Naive thymus-derived CD4-positive, alpha-beta T cell (primary cell): ENCODE data around the gene TLCD3A. TPM values are rescaled to one million over a fixed set of nuclear protein-coding genes. Genes with fewer than 3 reads are reported as not detected.
A peak's percentile ranks its signal among the peaks of the same experiment; 100 is the strongest.

Experiments used
- ATAC-seq: fragments of 150-1000 bp; cut with Tn5 transposase; 2 replicates; pipeline ENCODE4 v1.10.0; 2021; ENCODE audit warnings: mild to moderate bottlenecking, moderate library complexity
- CTCF ChIA-PET: fragments of 350-600 bp; sonication (Branson Sonifier 250); formaldehyde crosslinking; loops from one replicate; lab custom pipeline; 2021; ENCODE audit warnings: antibody characterized with exemption; lab: Charles Lee
- POLR2A ChIA-PET: fragments of 350-600 bp; sonication (Branson Sonifier 250); formaldehyde crosslinking; loops from one replicate; lab custom pipeline; 2021; ENCODE audit warnings: antibody characterized with exemption, inconsistent platforms; lab: Charles Lee
- DNase-seq, 9 donors: peaks; one replicate each; pipeline versions ENCODE4 v3.0.0 to v3.0.0-alpha.2; 2020 to 2022; ENCODE audit warnings: mixed read lengths in 1 of 9
- H3K27ac ChIP-seq: one replicate; pipeline ENCODE4 v1.7.0; 2013; ENCODE audit warnings: mild to moderate bottlenecking, low read depth, low read length, moderate library complexity
- H3K27me3 ChIP-seq, 2 donors: one replicate each; pipeline ENCODE4 v1.7.0; 2013; ENCODE audit warnings: low read length in 2 of 2, mild to moderate bottlenecking in 2 of 2, moderate library complexity in 2 of 2; ENCODE audit not compliant: control insufficient read depth in 2 of 2, insufficient read depth in 2 of 2
- H3K36me3 ChIP-seq, 3 experiments: 1 replicate in 2 of 3; 2 replicates in 1 of 3; pipeline ENCODE4 v1.7.0; 2013; ENCODE audit warnings: low read length in 3 of 3, mild to moderate bottlenecking in 3 of 3, moderate library complexity in 1 of 3; ENCODE audit not compliant: insufficient read depth in 3 of 3, control insufficient read depth in 2 of 3
- H3K4me1 ChIP-seq, 2 donors: one replicate each; pipeline ENCODE4 v1.7.0; 2013; ENCODE audit warnings: low read length in 2 of 2, mild to moderate bottlenecking in 2 of 2, moderate library complexity in 1 of 2; ENCODE audit not compliant: control insufficient read depth in 2 of 2, insufficient read depth in 2 of 2
- H3K4me3 ChIP-seq: 2 replicates; pipeline ENCODE4 v1.7.0; 2013; ENCODE audit warnings: mild to moderate bottlenecking, low read length
- H3K9me3 ChIP-seq, 3 experiments: 1 replicate in 2 of 3; 2 replicates in 1 of 3; pipeline ENCODE4 v1.7.0; 2013; ENCODE audit warnings: low read length in 3 of 3; ENCODE audit not compliant: control insufficient read depth in 2 of 3
- H3K27ac Mint-ChIP-seq, 9 donors: one replicate each; pipeline ENCODE4 v1.8.0; 2020 to 2022; ENCODE audit warnings: mixed read lengths in 9 of 9, mild to moderate bottlenecking in 8 of 9, moderate library complexity in 5 of 9, inconsistent platforms in 2 of 9
- H3K27me3 Mint-ChIP-seq, 5 donors: one replicate each; pipeline ENCODE4 v1.8.0; 2021 to 2022; ENCODE audit warnings: mixed read lengths in 5 of 5, mild to moderate bottlenecking in 1 of 5
- H3K36me3 Mint-ChIP-seq, 5 donors: one replicate each; pipeline ENCODE4 v1.8.0; 2020 to 2022; ENCODE audit warnings: mixed read lengths in 5 of 5, mild to moderate bottlenecking in 3 of 5, inconsistent platforms in 1 of 5
- H3K4me1 Mint-ChIP-seq, 7 donors: one replicate each; pipeline ENCODE4 v1.8.0; 2020 to 2022; ENCODE audit warnings: mixed read lengths in 7 of 7, mild to moderate bottlenecking in 3 of 7, inconsistent platforms in 1 of 7
- H3K4me3 Mint-ChIP-seq, 10 donors: one replicate each; pipeline ENCODE4 v1.8.0; 2020 to 2022; ENCODE audit warnings: mild to moderate bottlenecking in 10 of 10, mixed read lengths in 10 of 10, moderate library complexity in 6 of 10, inconsistent platforms in 2 of 10
- H3K9me3 Mint-ChIP-seq, 11 donors: one replicate each; pipeline ENCODE4 v1.8.0; 2020 to 2022; ENCODE audit warnings: mixed read lengths in 11 of 11, mild to moderate bottlenecking in 4 of 11, inconsistent platforms in 1 of 11, moderate library complexity in 1 of 11
- intact Hi-C, 2 donors: fragments of 100-400 bp; cut with micrococcal nuclease; formaldehyde crosslinking; loops; one replicate each; pipeline ENCODE4 v1.15.1; 2023
- polyA plus RNA-seq, 2 donors: library from polyadenylated mRNA; unstranded; fragments of 300-500 nt; fragmentation: Illumina TruSeq; gene quantifications; one replicate each; pipeline ENCODE4 v1.2.3, GENCODE V29; 2021
- total RNA-seq, 6 experiments: library from RNA in 5 of 6; stranded (reverse) in 5 of 6; gene quantifications; 1 replicate in 5 of 6; 2 replicates in 1 of 6; pipeline ENCODE4 v1.2.3 and lab custom pipeline; 2021 to 2026

Gene TLCD3A
- total and polyA plus RNA-seq, 7 experiments from 2014 or later, result 0.36 to 21.5 (median 1.0) TPM; not detected in 1

DNA sequence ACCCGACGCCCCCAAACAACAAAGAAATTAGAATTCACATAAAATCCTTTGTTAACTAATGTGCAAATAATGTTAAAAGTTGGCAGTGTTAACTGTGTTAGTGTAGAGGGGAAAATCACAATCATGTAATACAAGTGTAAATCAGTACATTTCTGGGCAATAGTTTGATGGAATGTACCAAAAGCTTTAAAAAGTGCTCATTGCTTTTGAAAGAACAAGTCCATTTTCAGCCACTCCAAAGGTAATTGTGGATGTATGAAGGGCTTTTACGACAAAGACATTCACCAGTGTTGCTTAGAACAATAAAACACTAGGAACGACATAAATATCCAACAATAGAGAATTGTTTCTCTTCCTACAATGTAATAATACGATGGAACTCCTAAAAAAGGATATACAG is 40.6 kb downstream of the TLCD3A start:
- ATAC-seq, result no peak
- Mint-ChIP-seq H3K27ac (no peak overlapping the region), H3K9me3 (no peaks in the 10 kb centered on the region), H3K4me1 (peaks cover 0 to 20% (median 7%) of the 10 kb centered on the region in 7 donors), H3K27me3 (no peaks in the 10 kb centered on the region), H3K36me3 (peaks cover 16 to 68% (median 40%) of the 10 kb centered on the region in 5 donors), H3K4me3 (no peak overlapping the region)
- no peak overlapping the region for H3K27ac ChIP-seq
- H3K4me3 ChIP-seq, result no peak overlapping the region
- H3K27me3 ChIP-seq, result no peaks in the 10 kb centered on the region
- CTCF ChIA-PET, result no interaction called here
- POLR2A ChIA-PET, result no interaction called here
- H3K36me3 ChIP-seq, result peaks cover 30 to 76% (median 48%) of the 10 kb centered on the region in 3 experiments
- DNase-seq, result no peak
- intact Hi-C loops, result no loop called here
- no peaks in the 10 kb centered on the region for H3K4me1 ChIP-seq
- H3K9me3 ChIP-seq, result no peaks in the 10 kb centered on the region

DNA sequence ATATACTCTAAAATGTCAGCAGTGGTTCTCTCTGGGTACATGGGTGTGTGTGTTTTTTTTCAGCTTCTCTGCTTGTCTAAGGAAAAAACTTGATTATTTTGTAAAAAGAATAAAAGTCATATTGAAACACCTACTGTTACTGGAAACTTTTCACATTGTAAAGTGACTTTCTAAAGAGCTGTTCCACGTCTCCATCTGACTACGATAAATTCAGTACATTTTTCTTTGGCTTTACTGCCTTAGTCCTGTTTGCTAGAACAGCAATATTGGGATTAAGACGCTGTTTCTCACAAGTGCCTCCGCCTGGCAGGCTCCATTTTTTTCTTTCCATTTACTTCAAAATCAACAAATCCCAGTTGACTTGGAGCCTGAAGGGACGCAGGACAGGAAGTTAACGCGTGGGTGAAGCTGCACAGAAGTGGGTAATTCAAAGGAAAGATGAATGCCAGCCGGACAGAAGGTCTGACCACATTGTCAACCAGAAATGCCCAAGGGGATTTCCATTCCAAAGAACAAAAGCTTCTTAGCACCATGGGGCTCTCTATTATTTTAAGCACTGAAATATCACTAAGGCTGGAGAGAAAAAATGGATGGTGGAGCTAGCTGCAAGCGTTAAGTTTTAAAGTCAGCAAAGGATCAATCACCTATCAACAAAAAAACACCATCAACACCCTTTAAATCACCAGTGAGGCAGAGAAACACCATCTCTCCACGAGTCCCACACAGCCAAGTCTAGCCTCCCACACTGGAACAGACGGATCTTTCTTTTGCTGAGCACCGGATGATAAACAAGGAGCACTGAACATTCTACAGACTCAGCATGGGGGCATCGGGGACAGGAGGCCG is 41.3 kb downstream of the TLCD3A start:
- CTCF ChIA-PET, result interaction anchor here (0.6 kb wide), 1 partner anchor 207 kb away, joined by 4 read pairs; no protein-coding TSS in a partner anchor
- ATAC-seq (no peak), DNase-seq (no peak)
- intact Hi-C loops, result no loop called here
- H3K27ac Mint-ChIP-seq, result peak overlapping the region in 2 of 9 donors; percentile 23 to 53
- Histone ChIP-seq H3K9me3 (no peaks in the 10 kb centered on the region), H3K36me3 (peaks cover 30 to 81% (median 47%) of the 10 kb centered on the region in 3 experiments), H3K27me3 (no peaks in the 10 kb centered on the region), H3K27ac (no peak overlapping the region), H3K4me1 (no peaks in the 10 kb centered on the region), H3K4me3 (no peak overlapping the region)
- POLR2A ChIA-PET, result no interaction called here
- H3K36me3 Mint-ChIP-seq, result peaks cover 16 to 70% (median 42%) of the 10 kb centered on the region in 5 donors
- peaks cover 0 to 20% (median 9%) of the 10 kb centered on the region in 7 donors for H3K4me1 Mint-ChIP-seq
- no peaks in the 10 kb centered on the region for H3K9me3 Mint-ChIP-seq
- H3K4me3 Mint-ChIP-seq, result peak overlapping the region in 1 of 10 donors; percentile 51
- H3K27me3 Mint-ChIP-seq, result no peaks in the 10 kb centered on the region

DNA sequence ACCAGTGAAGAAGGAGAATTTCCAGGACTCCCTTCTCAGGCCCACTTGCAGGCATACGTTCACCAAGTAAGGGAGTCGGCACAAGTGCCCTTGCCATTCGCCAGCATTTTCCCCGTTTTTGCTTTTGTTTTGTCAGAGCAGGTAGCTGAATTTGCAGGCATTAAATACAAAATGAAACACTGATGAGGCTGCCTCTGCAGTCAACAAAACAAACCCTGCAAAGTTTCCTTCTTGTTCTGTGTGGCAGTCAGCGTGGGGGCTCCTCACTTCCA is 41.9 kb downstream of the TLCD3A start:
- H3K36me3 Mint-ChIP-seq, result peaks cover 16 to 66% (median 37%) of the 10 kb centered on the region in 5 donors
- H3K27ac Mint-ChIP-seq, result peak overlapping the region in 1 of 9 donors; percentile 53
- H3K4me1 Mint-ChIP-seq, result peaks cover 0 to 20% (median 12%) of the 10 kb centered on the region in 7 donors
- ChIA-PET POLR2A (no interaction called here), CTCF (interaction anchor here (0.6 kb wide), 1 partner anchor 207 kb away, joined by 4 read pairs; no protein-coding TSS in a partner anchor)
- H3K9me3 Mint-ChIP-seq, result no peaks in the 10 kb centered on the region
- no peaks in the 10 kb centered on the region for H3K27me3 Mint-ChIP-seq
- no peak for ATAC-seq
- Histone ChIP-seq H3K4me1 (no peaks in the 10 kb centered on the region), H3K36me3 (peaks cover 28 to 78% (median 41%) of the 10 kb centered on the region in 3 experiments), H3K27me3 (no peaks in the 10 kb centered on the region), H3K9me3 (no peaks in the 10 kb centered on the region), H3K27ac (no peak overlapping the region), H3K4me3 (no peak overlapping the region)
- no peak for DNase-seq
- intact Hi-C loops, result no loop called here
- H3K4me3 Mint-ChIP-seq, result peak overlapping the region in 1 of 10 donors; percentile 51

DNA sequence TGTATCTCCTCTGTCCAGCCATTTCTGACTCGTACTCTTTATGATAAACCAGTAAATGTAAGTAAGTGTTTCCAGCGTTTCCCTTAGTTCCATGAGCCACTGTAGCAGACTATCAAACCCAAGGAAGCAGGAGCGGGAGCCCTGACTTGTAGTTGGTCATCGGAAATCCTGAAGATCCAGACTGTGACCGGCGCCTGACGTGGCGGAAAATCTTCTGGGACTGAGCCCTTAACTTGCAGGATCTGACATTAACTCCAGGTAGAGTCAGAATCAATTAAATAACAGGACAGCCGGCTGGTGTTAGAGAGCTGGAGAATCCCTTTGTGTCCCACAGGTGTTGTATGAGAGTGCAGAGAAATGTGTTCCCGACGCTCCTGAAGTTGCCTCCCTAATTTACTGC is 45.7 kb downstream of the TLCD3A start:
- peaks cover 8 to 40% (median 26%) of the 10 kb centered on the region in 7 donors for H3K4me1 Mint-ChIP-seq
- ChIA-PET CTCF (interaction anchor here (1.1 kb wide), 1 partner anchor 25 kb away, joined by 3 read pairs; no protein-coding TSS in a partner anchor), POLR2A (interaction anchor here (0.6 kb wide), 1 partner anchor 65 kb away, joined by 6 read pairs; no protein-coding TSS in a partner anchor)
- DNase-seq (no peak), ATAC-seq (no peak)
- Histone ChIP-seq H3K4me3 (no peak overlapping the region), H3K27me3 (no peaks in the 10 kb centered on the region), H3K27ac (no peak overlapping the region), H3K9me3 (no peaks in the 10 kb centered on the region), H3K4me1 (peaks cover 12 to 17% of the 10 kb centered on the region in 2 donors), H3K36me3 (peaks cover 14 to 63% (median 19%) of the 10 kb centered on the region in 3 experiments)
- intact Hi-C loops, result no loop called here
- H3K27ac Mint-ChIP-seq, result no peak overlapping the region
- H3K9me3 Mint-ChIP-seq, result peaks cover 0 to 10% (median 0%) of the 10 kb centered on the region in 11 donors
- H3K27me3 Mint-ChIP-seq, result no peaks in the 10 kb centered on the region
- H3K36me3 Mint-ChIP-seq, result peaks cover 9 to 47% (median 25%) of the 10 kb centered on the region in 5 donors
- no peak overlapping the region for H3K4me3 Mint-ChIP-seq

DNA sequence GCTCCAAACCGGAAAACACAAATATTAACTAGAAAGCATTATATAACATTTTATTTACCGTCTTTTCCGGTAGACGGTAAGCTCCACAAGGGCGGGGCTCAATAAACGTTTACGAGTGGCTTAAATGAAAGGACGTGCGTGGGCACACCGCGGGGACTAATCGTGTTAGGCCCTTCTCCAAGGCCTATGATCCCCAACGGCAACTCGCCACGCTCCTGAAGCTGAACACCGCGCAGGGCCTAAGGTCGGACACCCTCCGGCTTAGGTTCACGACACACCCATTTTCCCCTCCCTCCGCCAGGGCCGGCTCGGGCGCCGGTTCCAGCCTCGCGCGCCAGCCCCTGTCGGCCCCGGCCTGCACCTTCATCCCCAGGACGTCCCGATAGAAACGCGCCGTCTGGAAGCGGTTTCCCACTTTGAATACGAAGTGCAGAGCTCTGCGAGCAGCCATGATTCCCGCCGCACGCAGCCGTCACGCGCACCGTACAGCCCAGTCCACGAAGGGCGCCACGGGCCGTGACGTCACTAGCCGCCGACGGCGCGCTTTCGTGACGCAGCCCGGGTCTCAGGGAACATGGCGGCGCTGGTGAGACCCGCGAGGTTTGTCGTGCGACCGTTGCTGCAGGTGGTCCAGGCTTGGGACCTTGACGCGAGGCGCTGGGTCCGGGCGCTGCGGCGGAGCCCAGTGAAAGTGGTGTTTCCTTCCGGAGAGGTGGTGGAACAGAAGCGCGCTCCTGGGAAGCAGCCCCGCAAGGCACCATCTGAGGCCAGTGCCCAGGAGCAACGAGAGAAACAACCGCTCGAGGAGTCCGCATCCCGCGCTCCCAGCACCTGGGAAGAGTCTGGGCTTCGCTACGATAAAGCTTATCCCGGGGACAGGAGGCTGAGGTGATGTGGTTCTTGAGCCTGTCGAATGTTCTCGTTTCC is 49.7 kb downstream of the TLCD3A start, which contains the start of the genes GLOD4 and MRM3:
TSS of gene GLOD4 (minus strand) at position 476 of the 927 bp plus-strand sequence. CDS start at position 451, 25 bp downstream.
TSS of gene MRM3 (plus strand) at position 549 of the 927 bp plus-strand sequence. CDS start at position 575, 26 bp downstream.
- CTCF ChIA-PET, result interaction anchor here (0.6 to 2.6 kb wide), 6 partner anchors 14 to 217 kb away, joined by 3 to 14 read pairs (median 4); partner anchors contain the start of genes NXN and TIMM22
- ATAC-seq (peak; percentile 98), DNase-seq (peak; percentile 92 to 100 (median 96))
- Mint-ChIP-seq H3K27me3 (no peaks in the 10 kb centered on the region), H3K4me3 (peak within 1 kb of the TSS; percentile 95 to 98 (median 97)), H3K36me3 (peaks cover 0 to 18% (median 11%) of the 10 kb centered on the region in 5 donors), H3K27ac (peak within 1 kb of the TSS; percentile 95 to 98 (median 97)), H3K4me1 (peaks cover 13 to 54% (median 38%) of the 10 kb centered on the region in 7 donors), H3K9me3 (peaks cover 0 to 10% (median 0%) of the 10 kb centered on the region in 11 donors)
- peak within 1 kb of the TSS; percentile 84 for H3K27ac ChIP-seq
- POLR2A ChIA-PET, result interaction anchor here (0.6 to 3.6 kb wide), 17 partner anchors 12 to 368 kb away, joined by 3 to 27 read pairs (median 4); partner anchors contain the start of genes GEMIN4, NXN, TIMM22 and VPS53
- peak within 1 kb of the TSS; percentile 88 for H3K4me3 ChIP-seq
- H3K9me3 ChIP-seq, result no peaks in the 10 kb centered on the region
- no peaks in the 10 kb centered on the region for H3K27me3 ChIP-seq
- peaks cover 0 to 35% (median 9%) of the 10 kb centered on the region in 3 experiments for H3K36me3 ChIP-seq
- H3K4me1 ChIP-seq, result peaks cover 16 to 24% of the 10 kb centered on the region in 2 donors
- intact Hi-C loops, result loop anchor here (1.0 kb wide), 6 partner anchors 30 to 372 kb away; partner anchors contain the start of genes GEMIN4 (in 2 of the 2) and VPS53 (in 1 of the 2)

DNA sequence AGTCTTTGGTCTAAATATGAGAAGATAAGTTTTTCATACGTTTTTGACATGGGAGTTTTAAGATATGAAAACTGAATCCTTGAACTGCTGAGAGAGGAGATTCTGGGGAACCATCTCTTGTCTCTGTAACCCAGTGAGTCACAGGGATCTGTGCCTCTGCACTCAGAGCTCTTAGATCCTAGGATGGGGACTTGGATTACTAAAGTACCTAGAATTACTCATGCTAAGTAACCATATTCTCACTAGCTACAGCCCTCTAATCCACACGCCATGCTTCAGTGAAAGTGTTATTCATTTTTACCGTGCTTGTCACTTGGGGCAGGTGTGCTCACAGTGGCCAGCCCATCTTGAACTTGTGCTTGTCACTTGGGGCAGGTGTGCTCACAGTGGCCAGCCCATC is 51.7 kb downstream of the TLCD3A start:
- Histone ChIP-seq H3K4me1 (peaks cover 16 to 24% of the 10 kb centered on the region in 2 donors), H3K4me3 (no peak overlapping the region), H3K27ac (no peak overlapping the region), H3K36me3 (peaks cover 0 to 36% (median 3%) of the 10 kb centered on the region in 3 experiments), H3K27me3 (no peaks in the 10 kb centered on the region), H3K9me3 (no peaks in the 10 kb centered on the region)
- ChIA-PET POLR2A (no interaction called here), CTCF (no interaction called here)
- DNase-seq, result no peak
- intact Hi-C loops, result no loop called here
- H3K27me3 Mint-ChIP-seq, result no peaks in the 10 kb centered on the region
- no peak for ATAC-seq
- H3K4me3 Mint-ChIP-seq, result peak overlapping the region; percentile 12 to 98 (median 96)
- H3K9me3 Mint-ChIP-seq, result peaks cover 0 to 10% (median 0%) of the 10 kb centered on the region in 11 donors
- H3K4me1 Mint-ChIP-seq, result peaks cover 13 to 49% (median 38%) of the 10 kb centered on the region in 7 donors
- H3K36me3 Mint-ChIP-seq, result peaks cover 0 to 9% (median 7%) of the 10 kb centered on the region in 5 donors
- H3K27ac Mint-ChIP-seq, result peak overlapping the region in 5 of 9 donors; percentile 15 to 58 (median 43)
